Measurements from ENCODE around the gene MLH3. TPM values are rescaled to one million over a fixed set of nuclear protein-coding genes. Genes with fewer than 3 reads are reported as not detected.

MLH3 gene
- total and polyA plus RNA-seq, 2 donors (not counting 3 experiments of a cell fraction or from before 2014, with no cell fraction given) = 4.8 to 16.5 TPM

- POLR2A ChIA-PET = no interaction called here
- BruUV-seq (replicated peaks) = no TSS peak
- dilution Hi-C loops (cut with MboI; ENCODE audit: extremely low pct_ligation_motif_present, low sequenced_read_pairs) (no loop called here), intact Hi-C loops (cut with micrococcal nuclease) (no loop called here)
- TF ChIP-seq MAX (IDR thresholded peaks at IDR 0.05; ENCODE audit: insufficient read depth, insufficient read length) = no peak
- TF ChIP-seq MYC (IDR thresholded peaks at IDR 0.05; ENCODE audit: low read depth, low read length) = no peak
- TF ChIP-seq FOS (IDR thresholded peaks at IDR 0.05; ENCODE audit: borderline replicate concordance, insufficient read depth, low read length) = no peak
- TF ChIP-seq CTCF (IDR thresholded peaks at IDR 0.05; ENCODE audit: extremely low read depth in 1 of 2, insufficient read depth in 1 of 2, low read depth in 1 of 2, low read length in 2 of 2) = no peak
- TF ChIP-seq POLR2A (IDR thresholded peaks at IDR 0.05; ENCODE audit: low read depth, low read length) = no peak
- TF ChIP-seq GATA2 (IDR thresholded peaks at IDR 0.05; ENCODE audit: insufficient read depth, insufficient read length, low read depth, low read length) = no peak
- TF ChIP-seq JUN (IDR thresholded peaks at IDR 0.05; ENCODE audit: borderline replicate concordance, insufficient read depth, insufficient read length, low read depth) = no peak
- TF ChIP-seq POLR2AphosphoS5 (IDR thresholded peaks at IDR 0.05; ENCODE audit: insufficient read depth, low read depth, low read length) = no peak
- TF ChIP-seq EZH2 (IDR thresholded peaks at IDR 0.05; ENCODE audit: borderline replicate concordance, low read depth, low read length, severe bottlenecking) = no peak
- DNase-seq (ENCODE audit: low read depth, low spot score) = no peak
- CTCF ChIA-PET = interaction anchor here (0.8 to 1.7 kb wide), 6 partner anchors 20 to 222 kb away, joined by 3 to 7 read pairs (median 4); partner anchors contain the start of genes ACYP1 and RPS6KL1
- Histone ChIP-seq H3K27me3 (ENCODE audit: control insufficient read depth in 2 of 2, insufficient read depth in 2 of 2, low read length in 2 of 2) (no peaks in the 10 kb centered on the region), H2AFZ (ENCODE audit: low read depth, low read length) (no peak overlapping the region), H3K4me1 (ENCODE audit: control insufficient read depth, extremely low read depth, insufficient read depth, low read length) (no peaks in the 10 kb centered on the region), H3K27ac (ENCODE audit: insufficient read depth, low read depth, low read length) (no peak overlapping the region), H4K20me1 (replicated peaks; ENCODE audit: control insufficient read depth, extremely low read depth, insufficient read depth, low read length) (no peaks in the 10 kb centered on the region), H3K9ac (replicated peaks; ENCODE audit: extremely low read depth, insufficient read depth, low read length) (no peak overlapping the region), H3K9me3 (replicated peaks; ENCODE audit: control insufficient read depth, insufficient read depth, low read length) (no peaks in the 10 kb centered on the region), H3K79me2 (ENCODE audit: control insufficient read depth, insufficient read depth, low read length) (no peaks in the 10 kb centered on the region), H3K4me3 (replicated peaks in 1 of 3; ENCODE audit: insufficient read depth in 1 of 3, low read depth in 1 of 3, low read length in 3 of 3) (no peak overlapping the region), H3K9me1 (replicated peaks; ENCODE audit: control insufficient read depth, extremely low read depth, insufficient read depth, low read length) (no peaks in the 10 kb centered on the region), H3K36me3 (ENCODE audit: control insufficient read depth in 2 of 2, extremely low read depth in 1 of 2, insufficient read depth in 2 of 2, low read length in 2 of 2) (peaks cover 7 to 20% of the 10 kb centered on the region in 2 experiments), H3K4me2 (ENCODE audit: insufficient read depth, low read length) (no peak overlapping the region)
- FAIRE-seq = no peak
These were observed 32.0 kb upstream of the MLH3 start for GRCh38 chr14:75083271-75083670.

Data from endothelial cell of umbilical vein (primary cell).